ENCODE measurements around the gene PRR18.
A peak's percentile ranks its signal among the peaks of the same experiment; 100 is the strongest.

PRR18 gene

DNA sequence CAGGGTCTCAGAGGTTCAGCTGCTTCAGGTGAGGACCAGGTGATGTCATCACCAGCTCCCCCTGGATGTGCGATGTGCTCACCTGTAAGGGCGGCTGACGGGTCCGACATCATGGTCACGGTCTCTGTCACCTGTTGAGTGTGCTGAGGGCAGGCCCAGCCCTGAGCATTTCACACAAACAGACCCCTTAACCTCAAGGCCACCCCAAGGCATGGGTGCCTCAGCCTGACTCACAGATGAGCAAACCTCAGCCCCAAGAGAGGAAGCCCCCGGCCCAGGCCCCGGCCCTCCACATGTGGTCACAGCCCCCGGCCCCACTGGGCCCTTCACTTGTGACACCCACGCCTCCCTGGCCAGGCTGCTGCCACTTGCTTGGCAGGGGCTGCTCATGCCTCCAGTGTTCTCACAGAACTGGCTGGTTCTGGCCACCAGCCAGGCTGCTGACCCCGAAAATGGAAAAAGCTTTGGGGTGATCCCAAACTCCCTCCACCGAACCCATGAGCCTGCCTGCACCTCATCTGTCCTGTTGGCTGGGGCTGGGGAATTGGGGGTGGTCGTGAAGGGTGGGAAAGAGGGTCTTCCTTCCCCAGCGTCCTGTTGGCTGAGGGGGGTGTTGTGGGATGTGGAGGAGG is 33.3 kb downstream of the PRR18 start:
- DNase-seq: no peak

DNA sequence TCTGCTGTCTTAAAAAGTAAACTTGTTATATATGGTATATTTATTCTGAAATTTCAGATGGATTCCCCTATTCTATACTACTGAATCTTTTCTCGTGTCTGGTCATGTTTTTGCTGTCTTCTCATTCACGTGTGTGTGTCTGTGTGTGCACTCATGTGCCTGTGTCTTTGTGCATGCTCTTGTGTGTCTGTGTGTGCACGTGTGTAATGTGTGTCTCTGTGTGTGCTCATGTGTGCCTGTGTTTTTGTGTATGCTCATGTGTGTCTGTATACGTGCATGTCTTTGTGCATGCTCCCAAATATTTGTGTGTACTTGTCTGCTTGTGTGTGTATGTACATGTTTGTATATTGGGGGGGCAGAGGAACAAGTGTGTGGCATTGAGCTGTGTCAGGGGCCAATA is 34.0 kb downstream of the PRR18 start:
- DNase-seq: no peak

DNA sequence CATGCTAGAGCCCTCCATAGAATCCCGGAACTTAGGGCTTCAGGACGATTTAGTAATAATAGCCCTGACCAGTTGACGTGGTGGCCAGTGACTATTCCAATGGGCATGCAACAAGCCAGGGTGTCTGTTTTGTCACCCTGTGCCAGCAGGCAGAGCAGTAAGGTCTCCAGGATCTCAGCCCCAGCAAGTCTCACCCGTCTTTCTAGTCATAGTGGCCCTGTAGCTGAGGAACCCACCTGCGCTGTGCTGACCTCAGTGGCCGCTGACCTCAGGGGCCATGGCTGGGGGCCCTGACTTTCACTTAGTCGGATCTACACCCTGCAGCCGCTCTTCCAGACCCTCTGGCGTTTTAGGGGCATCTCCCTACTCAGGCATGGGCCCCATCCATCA is 36.8 kb downstream of the PRR18 start:
- DNase-seq: no peak

GRCh38 chr6:166270706-166271375 is 37.4 kb downstream of the PRR18 start:
- DNase-seq: no peak

DNA sequence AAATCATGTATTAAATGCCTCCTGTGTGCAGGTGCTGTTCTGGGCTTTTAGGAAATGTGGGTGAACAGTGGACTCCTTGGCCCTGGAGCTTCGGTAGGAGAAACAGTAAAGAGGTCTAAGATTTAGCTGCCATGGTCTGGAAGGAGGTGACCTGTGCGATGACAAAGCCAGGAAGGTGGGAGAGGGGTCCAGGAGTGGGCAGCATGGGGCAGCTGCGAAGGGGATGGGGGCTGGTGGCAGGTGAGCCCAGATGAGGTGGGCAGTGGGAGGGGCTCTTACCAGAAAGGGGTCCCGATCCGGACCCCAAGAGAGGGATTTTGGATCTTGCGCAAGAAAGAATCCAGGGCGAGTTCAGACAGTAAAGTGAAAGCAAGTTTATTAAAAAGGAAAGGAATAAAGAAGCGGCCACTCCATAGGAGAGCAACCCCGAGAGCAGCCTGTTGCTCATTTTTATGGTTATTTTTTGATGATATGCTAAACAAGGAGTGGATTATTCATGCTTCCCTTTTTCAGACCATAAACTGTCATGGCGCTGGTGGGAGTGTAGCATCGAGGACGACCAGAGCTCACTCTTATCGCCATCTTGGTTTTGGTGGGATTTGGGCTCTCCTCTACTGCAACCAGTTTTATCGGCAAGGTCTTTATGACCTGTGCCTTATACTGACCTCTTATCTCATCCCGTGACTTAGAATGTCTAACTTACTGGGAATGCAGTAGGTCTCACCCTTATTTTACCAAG is 38.7 kb downstream of the PRR18 start:
- DNase-seq: no peak

GRCh38 chr6:166268431-166268830 is 39.8 kb downstream of the PRR18 start:
- no peak for DNase-seq

DNA sequence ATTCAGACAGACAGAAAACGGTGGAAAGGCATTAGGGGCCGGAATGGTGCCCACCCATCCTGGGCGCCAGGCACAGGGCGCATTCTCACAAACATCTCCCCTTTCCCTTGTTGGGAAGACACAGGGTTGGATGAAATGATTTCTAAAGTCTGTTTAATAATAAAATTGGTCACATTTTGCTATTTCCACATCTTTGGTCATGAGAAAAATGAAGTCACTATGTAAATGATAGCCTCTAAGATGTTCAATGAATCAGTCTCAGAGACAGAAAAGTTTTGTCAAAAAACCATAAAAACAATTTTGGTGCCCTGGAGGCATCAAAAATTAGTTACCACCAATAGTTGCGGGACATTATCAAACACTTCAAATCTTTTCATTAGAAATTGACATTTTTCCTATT is 40.7 kb downstream of the PRR18 start:
- no peak for DNase-seq

- DNase-seq: no peak
Observed at GRCh38 chr6:166266336-166266735, 41.9 kb downstream of the PRR18 start.

GRCh38 chr6:166262743-166263515 is 45.3 kb downstream of the PRR18 start:
- no peak for DNase-seq

- DNase-seq: no peak
Observed at GRCh38 chr6:166259296-166259977, 48.8 kb downstream of the PRR18 start.

GRCh38 chr6:166258854-166259276 is 49.3 kb downstream of the PRR18 start:
- peak in 1 of 2 experiments; percentile 17 for DNase-seq

DNA sequence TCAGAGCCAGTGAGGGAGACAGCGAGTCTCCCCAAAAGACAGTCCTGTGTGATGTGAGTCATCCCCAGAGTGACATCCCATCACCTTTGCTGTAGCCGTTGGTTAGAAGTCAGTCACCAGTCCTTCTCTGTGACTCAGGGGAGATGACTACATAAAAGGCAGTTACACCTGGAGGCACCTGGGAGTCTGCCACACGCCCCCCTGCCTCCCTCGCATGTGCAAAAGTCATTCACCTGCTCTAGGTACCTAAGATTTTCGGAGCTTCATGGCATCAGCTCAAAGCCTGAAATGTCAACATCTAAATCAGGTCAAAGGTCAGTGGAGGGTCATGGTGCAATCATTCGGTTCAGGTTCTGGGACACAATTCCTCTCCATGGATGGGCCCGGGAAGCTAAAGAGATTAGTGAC is 50.3 kb downstream of the PRR18 start:
- no peak for DNase-seq
